ENCODE results near the gene KAT2B. TPM values are rescaled to one million over a fixed set of nuclear protein-coding genes. Genes with fewer than 3 reads are reported as not detected.
A peak's percentile ranks its signal among the peaks of the same experiment; 100 is the strongest.

KAT2B gene
- total and polyA plus RNA-seq, 11 donors = 19.4 to 82.8 (median 66.0) TPM

- Histone ChIP-seq H3K9me3 (no peaks in the 10 kb centered on the region), H3K27me3 (no peaks in the 10 kb centered on the region), H3K4me3 (no peak overlapping the region), H3K36me3 (no peaks in the 10 kb centered on the region), H3K4me1 (peaks cover 21 to 75% (median 47%) of the 10 kb centered on the region in 12 donors), H3K27ac (peak overlapping the region; percentile 38 to 82 (median 64))
- peak; percentile 6 to 64 (median 24) for ATAC-seq
- TF ChIP-seq CTCF (IDR thresholded peaks at IDR 0.05) (no peak), POLR2A (IDR thresholded peaks at IDR 0.05) (no peak)
- intact Hi-C loops (cut with DNase I) = no loop called here
- DNase-seq = no peak
- 8 to 24% (median 19%) methylated on average over 2 of the region's 2 CpGs for WGBS, 4 donors
Measured at GRCh38 chr3:20057612-20058180, 17.4 kb downstream of the KAT2B start.

GRCh38 chr3:20059929-20060328, 19.7 kb downstream of the KAT2B start:
- no peaks in the 10 kb centered on the region for H3K9me3 ChIP-seq
- H3K36me3 ChIP-seq = no peaks in the 10 kb centered on the region
- H3K27ac ChIP-seq = peak overlapping the region in 1 of 12 donors; percentile 34
- peaks cover 21 to 74% (median 46%) of the 10 kb centered on the region in 12 donors for H3K4me1 ChIP-seq
- WGBS, 4 donors = 95 to 97% (median 95%) methylated on average over 3 of the region's 3 CpGs
- DNase-seq (no peak), ATAC-seq (no peak)
- no peaks in the 10 kb centered on the region for H3K27me3 ChIP-seq
- no peak overlapping the region for H3K4me3 ChIP-seq
- no peak for TF ChIP-seq POLR2A (IDR thresholded peaks at IDR 0.05)
- TF ChIP-seq CTCF (IDR thresholded peaks at IDR 0.05) = no peak
- intact Hi-C loops (cut with DNase I) = no loop called here

- peak overlapping the region in 4 of 12 donors; percentile 5 to 36 (median 24) for H3K4me3 ChIP-seq
- ATAC-seq = peak in 3 of 4 donors; percentile 23 to 56 (median 38)
Measured at GRCh38 chr3:20060974-20061685, 20.9 kb downstream of the KAT2B start.

More at GRCh38 chr3:20060974-20061685, 20.9 kb downstream of the KAT2B start:
- WGBS, 4 donors = 75 to 80% (median 76%) methylated on average over 4 of the region's 4 CpGs
- Histone ChIP-seq H3K27me3 (no peaks in the 10 kb centered on the region), H3K27ac (peak overlapping the region in 6 of 12 donors; percentile 12 to 90 (median 34)), H3K9me3 (no peaks in the 10 kb centered on the region), H3K36me3 (no peaks in the 10 kb centered on the region), H3K4me1 (peaks cover 14 to 74% (median 44%) of the 10 kb centered on the region in 12 donors)
- no peak for DNase-seq
- intact Hi-C loops (cut with DNase I) = no loop called here
- TF ChIP-seq POLR2A (IDR thresholded peaks at IDR 0.05) (no peak), CTCF (IDR thresholded peaks at IDR 0.05) (no peak)
